ENCODE results near the gene LIPK.
"Not testable (repeated sequence)": the region's sequence is repeated elsewhere in the genome, so short reads cannot be mapped to it uniquely, and the experiment has no call there.

The LIPK gene

GRCh38 chr10:88721392-88721791 lies 15.3 kb downstream of the LIPK start:
- no peak for TF ChIP-seq CTCF (IDR thresholded peaks at IDR 0.05; ENCODE audit: insufficient read depth, missing control alignments)
- FAIRE-seq (no peak), DNase-seq (ENCODE audit: insufficient read length, low spot score) (no peak)

- no peak for TF ChIP-seq CTCF (IDR thresholded peaks at IDR 0.05; ENCODE audit: insufficient read depth, missing control alignments)
- DNase-seq (ENCODE audit: insufficient read length, low spot score) = no peak
- FAIRE-seq = no peak
These were observed 19.7 kb downstream of the LIPK start for GRCh38 chr10:88725798-88726197.

- DNase-seq (ENCODE audit: insufficient read length, low spot score) = no peak
These were observed 22.2 kb downstream of the LIPK start for GRCh38 chr10:88728107-88728763.

GRCh38 chr10:88730864-88731263 lies 24.8 kb downstream of the LIPK start:
- no peak for TF ChIP-seq CTCF (IDR thresholded peaks at IDR 0.05; ENCODE audit: insufficient read depth, missing control alignments)
- no peak for FAIRE-seq
- no peak for DNase-seq (ENCODE audit: insufficient read length, low spot score)

More at GRCh38 chr10:88728107-88728763, 22.2 kb downstream of the LIPK start:
- FAIRE-seq = no peak
- TF ChIP-seq CTCF (IDR thresholded peaks at IDR 0.05; ENCODE audit: insufficient read depth, missing control alignments) = peak; percentile 7

- FAIRE-seq = no peak
- no peak for TF ChIP-seq CTCF (IDR thresholded peaks at IDR 0.05; ENCODE audit: insufficient read depth, missing control alignments)
These were observed 25.2 kb downstream of the LIPK start for GRCh38 chr10:88731296-88731695.

GRCh38 chr10:88733215-88733614 lies 27.2 kb downstream of the LIPK start:
- no peak for DNase-seq (ENCODE audit: insufficient read length, low spot score)
- TF ChIP-seq CTCF (IDR thresholded peaks at IDR 0.05; ENCODE audit: insufficient read depth, missing control alignments) = no peak
- FAIRE-seq = no peak

More at GRCh38 chr10:88731296-88731695, 25.2 kb downstream of the LIPK start:
- no peak for DNase-seq (ENCODE audit: insufficient read length, low spot score)

- DNase-seq (ENCODE audit: insufficient read length, low spot score) = no peak
- no peak for TF ChIP-seq CTCF (IDR thresholded peaks at IDR 0.05; ENCODE audit: insufficient read depth, missing control alignments)
- FAIRE-seq = no peak
These were observed 29.6 kb downstream of the LIPK start for GRCh38 chr10:88735661-88736060.

GRCh38 chr10:88741921-88742320 lies 35.9 kb downstream of the LIPK start:
- not testable (repeated sequence) for FAIRE-seq; DNase-seq (ENCODE audit: insufficient read length, low spot score)
